H9 (cell line): ENCODE results near the gene AGK. TPM values are rescaled to one million over a fixed set of nuclear protein-coding genes. Genes with fewer than 3 reads are reported as not detected.

Experiments used
- DNase-seq: peaks from one replicate; pipeline ENCODE4 v3.0.0-alpha.2; 2017
- H2AFZ ChIP-seq: one replicate; pipeline ENCODE4 v1.6.1; 2013; ENCODE audit warnings: mild to moderate bottlenecking, low read length, control low read depth, moderate library complexity
- H2AK5ac ChIP-seq: 2 replicates; pipeline ENCODE4 v1.6.1; 2013; ENCODE audit warnings: low read length, control low read depth, mixed read lengths; ENCODE audit not compliant: insufficient read length
- H2BK120ac ChIP-seq: one replicate; pipeline ENCODE4 v1.6.1; 2013; ENCODE audit warnings: low read depth, mild to moderate bottlenecking, low read length, control low read depth, inconsistent platforms; ENCODE audit not compliant: poor library complexity, severe bottlenecking
- H2BK12ac ChIP-seq: 2 replicates; pipeline ENCODE4 v1.6.1; 2013; ENCODE audit warnings: low read length, control low read depth, mixed read lengths, low read depth; ENCODE audit not compliant: insufficient read length
- H2BK15ac ChIP-seq: 2 replicates; pipeline ENCODE4 v1.6.1; 2013; ENCODE audit warnings: low read depth, low read length, control low read depth
- H2BK20ac ChIP-seq: one replicate; pipeline ENCODE4 v1.6.1; 2013; ENCODE audit warnings: low read depth, mild to moderate bottlenecking, low read length, control low read depth, inconsistent platforms; ENCODE audit not compliant: poor library complexity, severe bottlenecking
- H2BK5ac ChIP-seq: 2 replicates; pipeline ENCODE4 v1.6.1; 2013; ENCODE audit warnings: low read length, control low read depth, mixed read lengths; ENCODE audit not compliant: insufficient read length
- H3K14ac ChIP-seq: 2 replicates; pipeline ENCODE4 v1.6.1; 2013; ENCODE audit warnings: low read length, control low read depth; ENCODE audit not compliant: insufficient read depth
- H3K18ac ChIP-seq: 2 replicates; pipeline ENCODE4 v1.6.1; 2013; ENCODE audit warnings: low read depth, mild to moderate bottlenecking, mixed read lengths, low read length, control low read depth; ENCODE audit not compliant: insufficient read length
- H3K23ac ChIP-seq: 2 replicates; pipeline ENCODE4 v1.6.1; 2013; ENCODE audit warnings: low read length, control low read depth, mixed read lengths, low read depth; ENCODE audit not compliant: insufficient read length
- H3K23me2 ChIP-seq: 2 replicates; pipeline ENCODE4 v1.6.1; 2013; ENCODE audit warnings: low read depth, mild to moderate bottlenecking, mixed read lengths, low read length, control low read depth; ENCODE audit not compliant: insufficient read length, poor library complexity, severe bottlenecking
- H3K27ac ChIP-seq: 2 replicates; pipeline ENCODE4 v1.5.1; 2013; ENCODE audit warnings: low read length, control low read depth, mixed read lengths, low read depth; ENCODE audit not compliant: insufficient read length
- H3K27me3 ChIP-seq: 2 replicates; pipeline ENCODE4 v1.6.1; 2013; ENCODE audit warnings: low read length, control low read depth, inconsistent platforms; ENCODE audit not compliant: insufficient read depth
- H3K4ac ChIP-seq: 2 replicates; pipeline ENCODE4 v1.6.1; 2013; ENCODE audit warnings: low read depth, mild to moderate bottlenecking, control low read depth, inconsistent platforms, low read length, moderate library complexity
- H3K4me1 ChIP-seq: 2 replicates; pipeline ENCODE4 v1.6.1; 2013; ENCODE audit warnings: low read length, control low read depth, inconsistent platforms; ENCODE audit not compliant: insufficient read depth
- H3K4me2 ChIP-seq: 2 replicates; pipeline ENCODE4 v1.6.1; 2013; ENCODE audit warnings: low read length, control low read depth, mixed read lengths; ENCODE audit not compliant: insufficient read length, insufficient read depth
- H3K56ac ChIP-seq: 2 replicates; pipeline ENCODE4 v1.6.1; 2013; ENCODE audit warnings: low read depth, mild to moderate bottlenecking, mixed read lengths, low read length, control low read depth; ENCODE audit not compliant: insufficient read length
- H3K79me1 ChIP-seq: 2 replicates; pipeline ENCODE4 v1.6.1; 2013; ENCODE audit warnings: low read depth, mild to moderate bottlenecking, moderate library complexity, low read length, control low read depth, inconsistent platforms; ENCODE audit not compliant: insufficient read depth, poor library complexity, severe bottlenecking
- H3K79me2 ChIP-seq: 2 replicates; pipeline ENCODE4 v1.6.1; 2013; ENCODE audit warnings: low read length, control low read depth, inconsistent platforms; ENCODE audit not compliant: insufficient read depth
- H3K9ac ChIP-seq: 2 replicates; pipeline ENCODE4 v1.6.1; 2013; ENCODE audit warnings: low read length, control low read depth, mixed read lengths; ENCODE audit not compliant: insufficient read length; ENCODE audit errors: extremely low read depth
- H3K9me3 ChIP-seq: one replicate; pipeline ENCODE4 v1.6.1; 2013; ENCODE audit warnings: low read depth, low read length, inconsistent platforms; ENCODE audit not compliant: control insufficient read depth
- H3T11ph ChIP-seq: one replicate; pipeline ENCODE4 v1.6.1; 2013; ENCODE audit warnings: mild to moderate bottlenecking, low read length, control low read depth, inconsistent platforms
- H4K20me1 ChIP-seq: one replicate; pipeline ENCODE4 v1.6.1; 2013; ENCODE audit not compliant: control insufficient read depth, insufficient read length, insufficient read depth
- H4K5ac ChIP-seq: 2 replicates; pipeline ENCODE4 v1.6.1; 2013; ENCODE audit warnings: low read depth, mild to moderate bottlenecking, mixed read lengths, low read length, control low read depth; ENCODE audit not compliant: insufficient read length
- H4K8ac ChIP-seq: replicated peaks from 2 replicates; pipeline ENCODE4 v1.6.1; 2013; ENCODE audit warnings: low read length, control low read depth, mixed read lengths, low read depth; ENCODE audit not compliant: insufficient read length
- H4K91ac ChIP-seq: 2 replicates; pipeline ENCODE4 v1.6.1; 2013; ENCODE audit warnings: low read depth, mild to moderate bottlenecking, moderate library complexity, mixed read lengths, low read length, control low read depth; ENCODE audit not compliant: insufficient read length
- H3K27ac Mint-ChIP-seq, 3 experiments: 2 replicates in 2 of 3; 3 replicates in 1 of 3; pipeline ENCODE4 v1.8.0; 2020 to 2021; ENCODE audit warnings: mixed read lengths in 3 of 3, mild to moderate bottlenecking in 1 of 3, moderate library complexity in 1 of 3
- H3K27me3 Mint-ChIP-seq: 2 replicates; pipeline ENCODE4 v1.8.0; 2021; ENCODE audit warnings: low read depth, mild to moderate bottlenecking, moderate library complexity, mixed read lengths
- H3K36me3 Mint-ChIP-seq, 3 experiments: 2 replicates in 2 of 3; 3 replicates in 1 of 3; pipeline ENCODE4 v1.8.0; 2020 to 2021; ENCODE audit warnings: low read depth in 3 of 3, mixed read lengths in 3 of 3; ENCODE audit not compliant: insufficient read depth in 1 of 3
- H3K4me1 Mint-ChIP-seq, 2 experiments: 2 replicates each; pipeline ENCODE4 v1.8.0; 2020; ENCODE audit warnings: mixed read lengths in 2 of 2
- H3K4me3 Mint-ChIP-seq, 2 experiments: 2 replicates in 1 of 2; 3 replicates in 1 of 2; pipeline ENCODE4 v1.8.0; 2020 to 2021; ENCODE audit warnings: mild to moderate bottlenecking in 2 of 2, mixed read lengths in 2 of 2, moderate library complexity in 1 of 2
- H3K9me3 Mint-ChIP-seq, 2 experiments: 2 replicates in 1 of 2; 3 replicates in 1 of 2; pipeline ENCODE4 v1.8.0; 2020; ENCODE audit warnings: mild to moderate bottlenecking in 2 of 2, mixed read lengths in 2 of 2, moderate library complexity in 1 of 2
- WGBS: extraction: QIAGEN DNeasy Blood & Tissue Kit; methylation state at CpG from one replicate; pipeline ENCODE4 v1.1.7; 2013; ENCODE audit warnings: missing lambda C conversion rate, low lambda C conversion rate, mixed read lengths; ENCODE audit not compliant: insufficient read length; ENCODE audit errors: extremely low coverage; 5-methylcytosine and 5-hydroxymethylcytosine counted together
- total RNA-seq: library from RNA; stranded (reverse); gene quantifications from 2 replicates; pipeline ENCODE4 v1.2.1, GENCODE V29; 2021
- TF ChIP-seq, protein P1 (sequence below): fragments of 200-600 bp; sonication (generic); conservative IDR thresholded peaks from 3 replicates; pipeline ENCODE4 v1.8.0; 2021; ENCODE audit warnings: antibody characterized with exemption, mild to moderate bottlenecking

Gene AGK
- total RNA-seq, 1 experiment from 2014 or later: 35.1 TPM

DNA sequence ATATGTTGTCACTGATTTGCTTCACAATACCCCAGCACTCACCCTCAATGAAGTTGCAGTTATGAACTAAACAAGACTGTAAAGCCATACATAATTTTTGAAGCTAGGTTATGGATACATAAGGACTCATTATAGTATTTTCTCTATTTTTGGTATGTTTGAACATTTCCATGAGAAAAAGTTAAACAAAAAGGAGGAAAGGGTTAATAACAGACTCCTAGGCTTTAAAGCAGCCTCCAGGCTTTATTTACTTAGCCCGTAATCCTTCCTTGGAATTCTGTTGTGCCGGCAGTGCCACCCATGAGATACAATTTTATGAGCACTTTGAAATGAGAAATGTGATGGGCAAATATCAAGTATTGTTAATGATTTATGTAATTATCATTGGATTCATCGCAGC is 152.9 kb downstream of the AGK start:
- H3K27ac Mint-ChIP-seq: no peak overlapping the region
- H3K4me1 Mint-ChIP-seq: peaks cover 42 to 43% of the 10 kb centered on the region in 2 experiments
- no peak overlapping the region for H3K4me3 Mint-ChIP-seq

More for the DNA sequence above, 152.9 kb downstream of the AGK start:
- no peak overlapping the region for H2AFZ ChIP-seq
- H3K9ac ChIP-seq: no peak overlapping the region
- TF ChIP-seq, protein P1, sequence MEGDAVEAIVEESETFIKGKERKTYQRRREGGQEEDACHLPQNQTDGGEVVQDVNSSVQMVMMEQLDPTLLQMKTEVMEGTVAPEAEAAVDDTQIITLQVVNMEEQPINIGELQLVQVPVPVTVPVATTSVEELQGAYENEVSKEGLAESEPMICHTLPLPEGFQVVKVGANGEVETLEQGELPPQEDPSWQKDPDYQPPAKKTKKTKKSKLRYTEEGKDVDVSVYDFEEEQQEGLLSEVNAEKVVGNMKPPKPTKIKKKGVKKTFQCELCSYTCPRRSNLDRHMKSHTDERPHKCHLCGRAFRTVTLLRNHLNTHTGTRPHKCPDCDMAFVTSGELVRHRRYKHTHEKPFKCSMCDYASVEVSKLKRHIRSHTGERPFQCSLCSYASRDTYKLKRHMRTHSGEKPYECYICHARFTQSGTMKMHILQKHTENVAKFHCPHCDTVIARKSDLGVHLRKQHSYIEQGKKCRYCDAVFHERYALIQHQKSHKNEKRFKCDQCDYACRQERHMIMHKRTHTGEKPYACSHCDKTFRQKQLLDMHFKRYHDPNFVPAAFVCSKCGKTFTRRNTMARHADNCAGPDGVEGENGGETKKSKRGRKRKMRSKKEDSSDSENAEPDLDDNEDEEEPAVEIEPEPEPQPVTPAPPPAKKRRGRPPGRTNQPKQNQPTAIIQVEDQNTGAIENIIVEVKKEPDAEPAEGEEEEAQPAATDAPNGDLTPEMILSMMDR: no peak
- H4K91ac ChIP-seq: no peak overlapping the region
- no CpG with 5 or more reads among the region's 3 CpGs for WGBS
- no peak overlapping the region for H4K5ac ChIP-seq
- no peaks in the 10 kb centered on the region for H3K79me2 ChIP-seq
- H2BK15ac ChIP-seq: no peak overlapping the region
- no peak overlapping the region for H3K4ac ChIP-seq
- no peak overlapping the region for H2BK120ac ChIP-seq
- no peaks in the 10 kb centered on the region for H3K4me1 ChIP-seq
- no peaks in the 10 kb centered on the region for H3K36me3 Mint-ChIP-seq
- no peaks in the 10 kb centered on the region for H3K9me3 ChIP-seq
- peaks cover 2% of the 10 kb centered on the region; the same call in 1 of the 2 replicates for H3K27me3 ChIP-seq
- H2BK5ac ChIP-seq: no peak overlapping the region
- no peak overlapping the region for H2BK12ac ChIP-seq
- H3K14ac ChIP-seq: no peak overlapping the region
- no peaks in the 10 kb centered on the region for H4K20me1 ChIP-seq
- peaks cover 5% of the 10 kb centered on the region for H3K23me2 ChIP-seq
- no peak overlapping the region for H4K8ac ChIP-seq
- no peak overlapping the region for H3K56ac ChIP-seq
- H3K23ac ChIP-seq: no peak overlapping the region
- H3K79me1 ChIP-seq: no peaks in the 10 kb centered on the region
- no peak overlapping the region for H2AK5ac ChIP-seq
- no peaks in the 10 kb centered on the region for H3K9me3 Mint-ChIP-seq
- no peak for DNase-seq
- H3K27me3 Mint-ChIP-seq: peaks cover 23% of the 10 kb centered on the region
- no peak overlapping the region for H3K27ac ChIP-seq
- H3T11ph ChIP-seq: no peak overlapping the region
- H2BK20ac ChIP-seq: no peak overlapping the region
- H3K18ac ChIP-seq: no peak overlapping the region
- H3K4me2 ChIP-seq: no peak overlapping the region
